Skin epidermis (tissue), 12 donors: Measurements from ENCODE around the gene TUT7.
A peak's percentile ranks its signal among the peaks of the same experiment; 100 is the strongest.
"Not testable (repeated sequence)": the region's sequence is repeated elsewhere in the genome, so short reads cannot be mapped to it uniquely, and the experiment has no call there.

Source experiments
- H3K27ac ChIP-seq, 21 experiments: fragments of 200-600 bp; sonication (generic) in 11 of 21; one replicate each; pipeline ENCODE4 v1.5.0; 2020; ENCODE audit warnings: mild to moderate bottlenecking in 3 of 21, inconsistent platforms in 2 of 21, moderate library complexity in 2 of 21
- H3K4me3 ChIP-seq, 7 experiments: fragments of 200-600 bp; sonication (generic) in 2 of 7; one replicate each; pipeline ENCODE4 v1.5.0; 2020; ENCODE audit warnings: inconsistent platforms in 2 of 7, mild to moderate bottlenecking in 2 of 7, moderate library complexity in 1 of 7

Gene TUT7

DNA sequence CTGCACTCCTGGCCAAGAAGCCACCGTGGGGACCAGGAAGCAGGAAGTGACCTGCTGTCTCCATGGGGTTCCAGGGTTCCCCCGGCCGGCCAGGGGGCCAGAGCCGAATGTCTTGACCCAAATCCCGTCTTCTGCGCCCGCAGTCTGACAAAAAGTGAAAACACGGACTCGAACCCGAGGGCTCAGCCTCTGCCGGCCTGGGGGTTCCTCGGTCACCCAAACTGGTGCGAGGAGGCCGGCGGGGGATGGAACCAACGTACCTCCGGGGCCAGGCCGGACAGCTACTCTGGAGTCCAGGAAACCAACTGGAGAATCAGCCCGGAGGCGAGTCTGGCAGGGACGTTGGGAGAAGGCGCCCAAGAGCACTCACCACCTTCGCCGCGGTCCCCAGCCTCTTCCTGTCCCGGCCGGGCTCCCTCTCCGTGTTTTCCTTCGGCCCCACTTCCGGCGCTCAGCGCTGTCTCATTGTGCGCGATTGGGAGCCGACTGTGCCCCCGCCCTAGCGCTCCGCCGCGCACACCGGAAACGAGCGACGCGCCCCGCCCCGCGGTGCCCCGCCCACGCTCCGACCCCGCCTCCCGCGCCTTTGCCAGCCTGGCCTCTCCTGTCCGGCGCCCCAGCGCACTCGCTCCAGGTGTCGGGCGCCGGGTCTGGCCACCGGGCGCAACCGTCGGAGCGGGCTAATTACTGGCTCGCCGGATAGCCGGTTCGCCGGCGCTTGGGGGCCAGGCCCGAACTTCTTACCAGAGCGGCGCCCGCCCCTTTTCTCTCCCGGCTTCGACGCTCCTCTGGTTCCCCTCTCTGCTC lies at the start of gene TUT7:
TSS of gene TUT7 (minus strand) at position 400 of the 807 bp plus-strand sequence. CDS start 1,211 bp downstream, outside the sequence.
- H3K27ac ChIP-seq, result peak within 1 kb of the TSS; percentile 85 to 99 (median 98)

GRCh38 chr9:86402591-86402990 lies 48.4 kb upstream of the TUT7 start:
- Histone ChIP-seq H3K27ac (no peak overlapping the region), H3K4me3 (no peak overlapping the region)

More for the DNA sequence above, at the start of gene TUT7:
- H3K4me3 ChIP-seq, result peak within 1 kb of the TSS; percentile 66 to 96 (median 93)

DNA sequence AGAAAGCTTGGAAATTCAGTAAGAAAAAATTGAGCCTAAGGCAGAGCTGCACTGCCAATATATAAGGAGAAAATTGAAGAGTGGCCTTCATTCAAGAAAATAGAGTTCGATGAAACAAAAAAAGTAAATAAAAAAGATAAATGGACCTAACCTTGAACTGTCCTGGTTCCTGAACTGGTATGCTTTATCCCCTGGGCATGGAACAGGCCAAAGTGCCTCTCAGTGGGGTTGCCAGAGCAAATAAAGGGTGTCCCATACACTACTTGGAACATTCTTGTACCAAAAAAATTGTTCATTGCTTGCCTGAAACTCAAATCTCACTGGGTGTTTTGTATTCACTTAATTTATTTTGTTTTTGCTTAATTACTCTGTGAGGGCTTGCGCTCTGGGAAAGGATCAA lies 42.2 kb upstream of the TUT7 start:
- Histone ChIP-seq H3K4me3 (no peak overlapping the region), H3K27ac (peak overlapping the region in 1 of 21 experiments; percentile 37)

DNA sequence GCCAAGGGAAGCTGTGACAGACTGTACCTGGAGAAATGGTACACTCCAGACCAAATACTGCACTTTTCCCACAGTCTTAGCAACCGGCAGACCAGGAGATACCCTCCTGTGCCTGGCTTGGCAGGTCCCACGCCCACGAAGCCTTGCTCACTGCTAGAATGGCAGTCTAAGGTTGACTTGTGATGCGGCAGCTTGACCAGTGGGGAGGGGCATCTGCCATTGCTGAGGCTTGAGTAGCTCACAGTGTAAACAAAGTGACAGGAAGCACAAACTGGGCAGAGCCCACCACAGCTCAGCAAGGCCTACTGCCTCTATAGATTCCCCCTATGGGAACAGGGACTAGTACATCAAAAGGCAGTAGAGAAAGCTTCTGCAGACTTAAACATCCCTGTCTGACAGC lies 36.0 kb upstream of the TUT7 start:
- H3K27ac ChIP-seq, H3K4me3 ChIP-seq: not testable (repeated sequence)

GRCh38 chr9:86389628-86390027 lies 35.4 kb upstream of the TUT7 start:
- H3K4me3 ChIP-seq, result no peak overlapping the region

GRCh38 chr9:86387376-86387775 lies 33.2 kb upstream of the TUT7 start:
- H3K27ac ChIP-seq, result peak overlapping the region in 1 of 21 experiments; percentile 35
- H3K4me3 ChIP-seq, result no peak overlapping the region

More at GRCh38 chr9:86389628-86390027, 35.4 kb upstream of the TUT7 start:
- H3K27ac ChIP-seq, result no peak overlapping the region

- H3K4me3 ChIP-seq, result not testable (repeated sequence)
These were observed 28.8 kb upstream of the TUT7 start for GRCh38 chr9:86383000-86383399.

DNA sequence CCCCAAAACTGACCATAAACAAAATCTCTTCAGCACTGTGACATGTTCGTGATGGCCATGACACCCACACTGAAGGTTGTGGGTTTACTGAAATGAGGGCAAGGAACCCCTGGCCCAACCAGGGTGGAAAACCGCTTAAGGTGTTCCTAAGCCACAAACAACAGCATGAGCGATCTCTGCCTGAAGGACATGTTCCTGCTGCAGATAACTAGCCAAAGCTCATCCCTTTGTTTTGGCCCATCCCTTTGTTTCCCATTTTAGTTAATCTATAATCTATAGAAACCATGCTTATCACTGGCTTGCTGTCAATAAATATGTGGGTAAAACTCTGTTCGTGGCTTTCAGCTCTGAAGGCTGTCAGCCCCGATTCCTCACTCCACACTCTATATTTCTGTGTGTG lies 21.8 kb upstream of the TUT7 start:
- H3K4me3 ChIP-seq, result no peak overlapping the region
- no peak overlapping the region for H3K27ac ChIP-seq

More at GRCh38 chr9:86383000-86383399, 28.8 kb upstream of the TUT7 start:
- not testable (repeated sequence) for H3K27ac ChIP-seq

DNA sequence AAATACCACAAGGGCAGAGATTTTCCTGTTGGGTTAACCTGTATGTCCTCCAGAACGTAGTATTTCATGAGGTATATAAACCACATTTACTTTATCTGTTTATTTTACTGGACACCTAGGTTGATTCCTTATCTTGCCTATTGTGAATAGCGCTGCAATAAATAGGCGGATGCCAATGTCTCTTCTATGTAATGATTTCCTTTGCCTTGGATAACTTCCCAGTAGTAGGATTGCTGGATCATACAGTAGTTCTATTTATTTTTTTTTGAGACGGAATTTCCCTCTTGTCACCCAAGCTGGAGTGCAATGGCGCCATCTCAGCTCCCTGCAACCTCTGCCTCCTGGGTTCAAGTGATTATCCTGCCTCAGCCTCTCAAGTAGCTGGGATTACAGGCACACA lies 15.6 kb upstream of the TUT7 start:
- H3K4me3 ChIP-seq, result no peak overlapping the region
- H3K27ac ChIP-seq, result peak overlapping the region in 2 of 21 experiments; percentile 18 to 41

DNA sequence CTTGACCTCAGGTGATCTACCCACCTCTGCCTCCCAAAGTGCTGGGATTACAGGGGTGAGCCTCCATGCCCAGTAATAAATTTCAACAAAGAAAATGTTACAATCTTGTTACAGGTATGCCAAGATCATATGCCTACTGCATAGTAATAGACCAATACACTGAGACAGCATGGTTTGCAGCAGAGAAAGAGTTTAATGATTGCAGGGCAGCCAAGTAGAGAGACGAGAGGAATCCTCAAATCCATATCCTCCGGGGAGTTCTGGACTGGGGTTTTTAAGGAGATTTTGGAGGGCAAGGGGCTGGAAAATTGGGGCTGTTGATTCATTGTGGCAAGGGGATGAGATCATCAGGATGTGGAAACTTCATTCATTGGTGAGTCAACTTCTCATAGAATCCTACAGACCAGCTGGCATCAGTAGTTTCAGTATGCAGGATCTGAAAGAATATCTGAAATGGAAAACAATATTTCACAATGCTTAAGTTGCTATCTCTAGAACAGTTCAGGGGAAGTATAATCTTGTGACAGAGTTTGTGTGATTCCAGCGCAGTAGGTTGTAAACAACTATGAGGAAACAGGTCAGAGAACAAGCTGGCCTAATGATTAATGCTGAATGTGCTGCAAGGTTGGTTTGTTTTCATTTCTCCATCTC lies 14.8 kb upstream of the TUT7 start:
- Histone ChIP-seq H3K27ac (peak overlapping the region in 5 of 21 experiments; percentile 3 to 66 (median 41)), H3K4me3 (no peak overlapping the region)

GRCh38 chr9:86361176-86361575 lies 7.0 kb upstream of the TUT7 start:
- H3K27ac ChIP-seq, result no peak overlapping the region
- no peak overlapping the region for H3K4me3 ChIP-seq

- Histone ChIP-seq H3K4me3 (no peak overlapping the region), H3K27ac (peak overlapping the region in 1 of 21 experiments; percentile 1)
These were observed 5.1 kb upstream of the TUT7 start for GRCh38 chr9:86359151-86359879.

- Histone ChIP-seq H3K27ac (peak overlapping the region in 1 of 21 experiments; percentile 23), H3K4me3 (no peak overlapping the region)
These were observed 3.0 kb upstream of the TUT7 start for GRCh38 chr9:86356871-86357866.

DNA sequence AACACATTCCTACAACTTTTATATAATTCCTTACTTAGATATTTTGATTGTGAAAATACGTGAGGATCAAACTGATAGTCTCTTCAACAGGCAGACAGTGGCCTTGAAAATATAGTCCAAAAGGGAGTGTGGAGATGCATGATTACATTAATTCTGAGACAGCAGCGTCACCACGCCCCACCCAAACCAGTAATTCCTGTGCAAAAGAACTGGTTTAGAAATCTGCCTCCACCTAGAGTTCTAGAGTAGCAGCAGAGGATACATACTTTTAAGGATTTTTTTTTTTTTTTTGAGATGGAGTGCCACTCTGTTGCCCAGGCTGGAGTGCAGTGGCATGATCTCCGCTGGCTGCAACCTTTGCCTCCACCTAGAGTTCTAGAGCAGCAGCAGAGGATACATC lies 1.6 kb upstream of the TUT7 start:
- Histone ChIP-seq H3K4me3 (no peak overlapping the region), H3K27ac (peak overlapping the region in 20 of 21 experiments; percentile 85 to 99 (median 98))

- peak overlapping the region; percentile 66 to 96 (median 93) for H3K4me3 ChIP-seq
- peak overlapping the region; percentile 81 to 99 (median 98) for H3K27ac ChIP-seq
These were observed 654 bp upstream of the TUT7 start for GRCh38 chr9:86354818-86355309.

GRCh38 chr9:86353655-86354010 lies 577 bp downstream of the TUT7 start:
- H3K27ac ChIP-seq, result peak overlapping the region; percentile 85 to 99 (median 98)
- H3K4me3 ChIP-seq, result peak overlapping the region; percentile 66 to 96 (median 93)

DNA sequence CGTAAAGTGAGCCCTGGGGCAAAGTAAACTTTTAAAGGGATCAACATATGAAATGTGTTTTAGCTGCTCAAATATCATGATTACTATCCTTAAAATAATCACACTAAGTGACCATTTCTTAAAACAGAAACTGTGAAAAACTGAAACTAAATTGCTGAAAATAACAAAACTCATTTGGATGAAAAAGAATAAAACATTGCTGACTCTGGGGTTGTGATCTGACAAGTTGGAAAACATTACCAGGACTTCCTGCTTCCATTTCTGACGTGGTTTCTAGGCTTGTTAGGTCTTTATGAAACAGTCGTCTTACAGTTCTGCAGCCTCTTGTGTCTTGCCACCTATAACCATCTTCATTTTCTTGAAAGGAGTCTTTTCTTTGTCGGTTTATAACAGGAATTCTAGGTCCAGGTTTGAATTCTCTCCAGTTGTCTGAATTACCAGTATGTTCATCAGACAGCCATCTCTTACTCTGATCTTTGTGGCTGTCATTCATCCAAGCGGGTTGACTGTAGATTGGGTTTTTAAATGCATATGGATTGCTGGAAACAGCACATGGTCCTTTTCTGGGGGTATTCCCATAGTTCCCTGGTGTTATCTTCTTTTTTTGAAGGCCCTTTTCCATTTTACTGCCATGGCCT lies 1.7 kb downstream of the TUT7 start:
- H3K4me3 ChIP-seq, result peak overlapping the region; percentile 66 to 96 (median 93)
- peak overlapping the region in 20 of 21 experiments; percentile 16 to 99 (median 98) for H3K27ac ChIP-seq

- H3K27ac ChIP-seq, result peak overlapping the region in 12 of 21 experiments; percentile 28 to 99 (median 98)
- H3K4me3 ChIP-seq, result peak overlapping the region; percentile 5 to 96 (median 90)
These were observed 2.3 kb downstream of the TUT7 start for GRCh38 chr9:86351880-86352279.
